SJSA1 (cell line): ENCODE data around the gene NDUFA1. TPM values are rescaled to one million over a fixed set of nuclear protein-coding genes. Genes with fewer than 3 reads are reported as not detected.
"Not testable (repeated sequence)": the region's sequence is repeated elsewhere in the genome, so short reads cannot be mapped to it uniquely, and the experiment has no call there.

Experiments used
- DNase-seq, 2 experiments: peaks; one replicate each; pipeline ENCODE4 v3.0.0-alpha.2; 2015 to 2020; ENCODE audit warnings: low spot score in 2 of 2, low read depth in 1 of 2
- H3K27ac ChIP-seq: fragments of 250-450 bp; sonication (Bioruptor Pico); 2 replicates; pipeline ENCODE4 v1.5.1; 2020; ENCODE audit warnings: mild to moderate bottlenecking, moderate library complexity
- H3K27me3 ChIP-seq: fragments of 250-450 bp; sonication (Bioruptor Pico); replicated peaks from 2 replicates; pipeline ENCODE4 v1.5.1; 2020; ENCODE audit warnings: mild to moderate bottlenecking, moderate library complexity
- H3K36me3 ChIP-seq: fragments of 250-450 bp; sonication (Bioruptor Pico); 2 replicates; pipeline ENCODE4 v1.5.1; 2020; ENCODE audit warnings: mild to moderate bottlenecking
- H3K4me1 ChIP-seq: fragments of 250-450 bp; sonication (Bioruptor Pico); replicated peaks from 2 replicates; pipeline ENCODE4 v1.6.1; 2021; ENCODE audit warnings: mild to moderate bottlenecking
- H3K4me3 ChIP-seq: fragments of 250-450 bp; sonication (Bioruptor Pico); 2 replicates; pipeline ENCODE4 v1.5.1; 2020; ENCODE audit warnings: mild to moderate bottlenecking
- H3K9me3 ChIP-seq: fragments of 250-450 bp; sonication (Bioruptor Pico); replicated peaks from 2 replicates; pipeline ENCODE4 v1.5.1; 2020; ENCODE audit warnings: mild to moderate bottlenecking
- total RNA-seq: library from RNA; depleted of rRNA; stranded (reverse); fragments of >200 nt; shearing (Covaris generic); gene quantifications from 2 replicates; pipeline ENCODE4 v1.2.3, GENCODE V29; 2014; rRNA removed

Gene NDUFA1
- total RNA-seq, result 82.7 and 118 TPM in 2 replicates

DNA sequence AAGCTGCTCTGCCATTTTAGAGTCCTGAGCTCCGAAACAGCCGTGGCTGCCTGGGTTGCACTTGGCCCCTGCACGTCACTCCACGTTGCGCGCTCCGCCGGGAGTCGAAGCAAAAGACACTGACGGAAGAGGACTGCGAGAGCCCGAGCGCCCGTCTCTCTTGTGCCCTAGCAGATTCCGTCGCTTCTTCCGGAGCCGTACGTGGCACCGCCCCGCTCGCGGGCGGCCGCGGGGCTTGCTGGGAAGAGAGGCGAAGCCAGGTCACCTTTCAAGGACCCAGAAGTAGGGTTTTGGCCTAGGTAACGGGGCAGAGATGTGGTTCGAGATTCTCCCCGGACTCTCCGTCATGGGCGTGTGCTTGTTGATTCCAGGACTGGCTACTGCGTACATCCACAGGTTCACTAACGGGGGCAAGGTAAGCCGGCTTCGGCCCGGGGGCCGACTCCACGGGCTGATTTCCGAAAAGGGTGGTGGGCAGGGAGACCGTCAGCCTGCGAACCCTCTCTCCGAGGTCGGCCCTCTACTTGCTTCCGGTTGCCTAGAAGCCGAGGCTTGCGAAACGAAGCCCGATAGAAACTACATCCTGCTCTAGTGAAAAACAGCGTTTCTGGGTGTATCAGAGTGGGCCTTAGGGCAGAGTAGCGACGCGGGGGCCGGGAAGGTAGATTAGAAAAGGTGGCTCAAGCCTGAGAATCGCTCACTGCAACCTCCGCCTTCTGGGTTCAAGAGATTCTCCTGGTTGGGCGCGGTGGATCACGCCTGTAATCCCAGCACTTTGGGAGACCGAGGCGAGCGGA, at the start of gene NDUFA1, which contains the start of gene RNF113A:
Gene NDUFA1 (plus strand): TSS at position 234 of the 797 bp plus-strand sequence. CDS start 80 bp downstream, at position 314.
Gene RNF113A (minus strand): TSS at position 135 of the 797 bp plus-strand sequence. CDS start 120 bp downstream, at position 15.
- Histone ChIP-seq H3K27ac (peak within 1 kb of the TSS; percentile 73), H3K36me3 (peaks cover 9% of the 10 kb centered on the region; the same call in 1 of the 2 replicates), H3K9me3 (no peaks in the 10 kb centered on the region), H3K27me3 (no peaks in the 10 kb centered on the region), H3K4me1 (no peaks in the 10 kb centered on the region), H3K4me3 (peak within 1 kb of the TSS; percentile 68)
- DNase-seq, result peak; percentile 81 to 83

DNA sequence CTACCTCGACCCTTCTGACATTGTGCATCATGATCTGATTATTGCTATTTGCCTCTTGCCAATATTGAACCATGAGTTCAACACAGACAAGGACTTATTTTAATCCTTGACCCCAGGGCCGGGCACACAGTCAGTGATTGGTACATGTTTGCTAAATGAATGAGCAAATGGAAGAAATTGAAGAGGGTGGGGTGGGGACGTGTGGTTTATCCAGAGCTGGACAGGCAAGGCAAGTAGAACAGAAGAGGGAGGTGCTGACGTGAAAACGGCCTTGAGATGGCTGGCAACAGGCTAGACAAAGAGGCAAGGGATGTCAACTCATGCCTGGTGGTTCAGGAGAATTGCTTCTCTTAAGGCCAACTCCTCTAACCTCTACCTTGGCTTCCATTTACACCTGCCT, 47.4 kb upstream of the NDUFA1 start:
- not testable (repeated sequence) for H3K27ac ChIP-seq, H3K9me3 ChIP-seq, H3K4me1 ChIP-seq, H3K4me3 ChIP-seq, H3K36me3 ChIP-seq, H3K27me3 ChIP-seq, DNase-seq

DNA sequence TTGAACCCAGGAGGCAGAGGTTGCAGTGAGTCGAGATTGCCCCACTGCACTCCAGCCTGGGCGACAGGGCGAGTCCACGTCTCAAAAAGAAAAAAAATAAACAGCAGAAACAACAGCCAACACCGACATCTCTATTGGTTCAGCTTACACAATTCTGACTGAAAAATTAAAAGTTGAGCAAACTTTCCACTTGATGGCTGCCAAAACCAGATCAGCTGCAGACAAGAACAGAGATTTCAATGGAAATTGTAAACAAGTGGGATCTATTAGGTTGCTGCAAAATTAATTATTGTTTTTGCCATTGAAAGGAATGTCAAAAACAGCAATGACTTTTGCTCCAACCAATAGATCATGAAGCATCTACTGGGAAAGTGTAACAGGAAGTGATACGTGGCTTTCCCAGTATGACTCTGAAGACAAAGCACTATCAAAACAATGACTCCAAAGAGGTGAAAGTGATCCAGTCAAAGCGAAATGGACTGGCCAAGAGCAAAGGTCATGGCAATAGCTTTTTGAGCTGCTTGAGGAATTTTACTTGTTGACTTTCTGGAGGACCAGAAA, 45.2 kb upstream of the NDUFA1 start:
- DNase-seq, result peak in 1 of 2 experiments; percentile 8

DNA sequence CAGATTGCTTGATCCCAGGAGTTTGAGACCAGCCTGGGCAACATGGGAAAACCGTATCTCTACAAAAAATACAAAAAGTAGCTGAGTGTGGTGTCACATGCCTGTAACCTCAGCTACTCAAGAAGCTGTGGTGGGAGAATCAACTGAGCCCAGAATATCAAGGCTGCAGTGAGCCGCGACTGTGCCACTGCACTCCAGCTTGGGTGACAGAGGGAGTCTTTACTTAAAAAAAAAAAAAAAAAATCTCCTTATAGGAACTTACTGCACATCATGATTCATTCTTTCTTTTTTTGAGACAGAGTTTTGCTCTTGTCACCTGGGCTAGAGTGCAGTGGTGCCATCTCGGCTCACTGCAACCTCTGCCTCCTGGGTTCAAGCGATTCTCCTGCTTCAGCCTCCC, 43.2 kb upstream of the NDUFA1 start:
- no peak overlapping the region for H3K27ac ChIP-seq
- no peak for DNase-seq
- H3K4me3 ChIP-seq, result no peak overlapping the region
- H3K4me1 ChIP-seq, result 0 out of 2 replicates have a peak, but pooled peaks cover 3% of the 10 kb centered on the region
- H3K9me3 ChIP-seq, result no peaks in the 10 kb centered on the region
- H3K27me3 ChIP-seq, result no peaks in the 10 kb centered on the region
- H3K36me3 ChIP-seq, result peaks cover 7% of the 10 kb centered on the region; the same call in 1 of the 2 replicates

More for the DNA sequence above, 45.2 kb upstream of the NDUFA1 start:
- Histone ChIP-seq H3K4me3 (no peak overlapping the region), H3K9me3 (no peaks in the 10 kb centered on the region), H3K36me3 (no peaks in the 10 kb centered on the region), H3K27me3 (no peaks in the 10 kb centered on the region), H3K27ac (no peak overlapping the region), H3K4me1 (0 out of 2 replicates have a peak, but pooled peaks cover 3% of the 10 kb centered on the region)

DNA sequence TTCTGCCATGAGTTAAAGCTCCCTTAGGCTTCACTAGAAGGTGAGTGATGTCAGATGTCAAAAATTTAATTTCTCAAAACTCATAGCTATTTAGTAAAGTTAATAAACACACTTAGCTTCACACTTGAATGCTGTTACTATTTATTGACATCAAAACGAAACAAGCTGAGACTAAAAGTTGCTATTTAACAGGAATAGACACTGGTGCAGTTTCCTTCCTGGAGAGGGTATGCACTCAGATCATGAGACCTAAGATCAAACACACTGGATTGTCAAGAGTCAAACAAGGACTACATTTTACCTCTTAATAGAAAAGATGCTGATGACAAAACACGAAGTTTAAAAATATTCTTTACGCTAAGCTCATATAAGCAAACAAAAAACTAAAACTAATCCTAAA, 37.7 kb upstream of the NDUFA1 start:
- Histone ChIP-seq H3K36me3 (peaks cover 14% of the 10 kb centered on the region), H3K4me3 (no peak overlapping the region), H3K4me1 (no peaks in the 10 kb centered on the region), H3K9me3 (no peaks in the 10 kb centered on the region), H3K27me3 (no peaks in the 10 kb centered on the region), H3K27ac (no peak overlapping the region)
- DNase-seq, result no peak

DNA sequence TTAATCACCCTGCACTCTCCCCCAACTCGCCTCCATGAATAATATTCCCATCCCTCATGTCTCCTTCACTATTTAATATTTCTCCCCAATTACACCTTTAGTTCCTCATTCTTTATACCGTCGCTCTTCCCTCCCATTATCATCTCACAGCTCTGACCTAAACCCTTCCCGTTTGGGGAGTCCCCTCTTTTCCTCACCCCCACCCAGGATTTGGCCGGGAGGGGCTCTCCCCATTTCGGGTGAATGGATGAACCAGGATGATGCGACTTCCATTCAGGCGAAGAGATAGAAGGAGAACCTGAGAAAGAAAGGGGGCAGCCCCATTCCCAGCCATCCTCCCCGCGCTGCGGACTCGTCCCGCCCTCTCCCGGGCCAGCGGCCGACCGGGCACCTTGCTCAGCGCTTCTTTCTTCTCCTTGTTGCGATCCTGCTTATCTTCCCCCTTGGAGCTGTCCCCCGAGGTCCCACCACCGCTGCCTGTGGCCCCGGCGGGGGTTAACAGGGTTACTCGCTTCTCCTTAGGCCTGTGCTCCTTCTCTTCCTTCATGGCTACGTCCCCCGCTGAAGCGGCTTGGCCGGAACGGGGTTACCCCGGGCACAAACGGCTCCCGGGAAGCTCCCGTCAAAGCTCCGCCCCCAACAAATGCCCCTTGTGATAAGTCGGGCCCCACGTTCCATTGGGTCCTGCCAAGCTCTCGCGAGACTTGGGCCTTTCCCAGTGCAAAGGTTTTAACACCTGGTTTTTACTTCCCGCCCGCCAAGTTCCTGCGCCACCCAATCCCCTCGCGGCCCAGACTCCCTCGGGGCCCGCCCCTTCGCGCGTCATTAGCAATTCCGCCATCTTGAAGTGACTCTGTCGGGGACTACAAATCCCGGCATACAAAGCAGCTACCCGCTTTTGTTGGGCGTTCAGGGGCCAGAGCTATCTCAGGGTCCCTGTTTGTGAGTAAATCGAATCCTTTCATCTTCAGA, 19.0 kb upstream of the NDUFA1 start, which contains the start of gene UPF3B:
Gene UPF3B (minus strand): TSS at position 582 of the 972 bp plus-strand sequence. CDS start 35 bp downstream, at position 547.
- peak; percentile 89 to 97 for DNase-seq
- no peaks in the 10 kb centered on the region for H3K9me3 ChIP-seq
- peak within 1 kb of the TSS; percentile 60 for H3K4me3 ChIP-seq
- peaks cover 22% of the 10 kb centered on the region for H3K36me3 ChIP-seq
- peak within 1 kb of the TSS; percentile 50 for H3K27ac ChIP-seq
- no peaks in the 10 kb centered on the region for H3K27me3 ChIP-seq
- no peaks in the 10 kb centered on the region for H3K4me1 ChIP-seq

DNA sequence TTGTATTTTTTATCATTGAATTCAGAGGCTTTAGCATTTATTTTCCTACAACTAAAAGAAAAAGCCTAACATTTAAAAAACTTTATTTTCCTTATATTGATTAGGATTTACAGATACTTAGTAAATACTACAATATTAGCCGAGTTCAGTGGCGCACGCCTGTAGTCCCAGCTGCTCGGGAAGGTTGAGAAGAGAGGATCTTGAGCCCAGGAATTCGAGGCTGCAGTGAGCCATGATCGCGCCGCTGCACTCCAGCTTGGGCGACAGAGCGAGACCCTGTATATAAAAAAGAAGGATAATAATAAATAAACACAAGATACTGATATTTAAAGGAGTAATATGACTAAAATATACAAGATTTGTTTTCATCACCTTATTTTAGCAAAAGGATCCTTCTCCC, 18.2 kb upstream of the NDUFA1 start:
- Histone ChIP-seq H3K4me3 (peak overlapping the region; percentile 60), H3K4me1 (no peaks in the 10 kb centered on the region), H3K27ac (peak overlapping the region; percentile 14; the same call in 1 of the 2 replicates), H3K27me3 (no peaks in the 10 kb centered on the region), H3K36me3 (peaks cover 20% of the 10 kb centered on the region), H3K9me3 (no peaks in the 10 kb centered on the region)
- no peak for DNase-seq

DNA sequence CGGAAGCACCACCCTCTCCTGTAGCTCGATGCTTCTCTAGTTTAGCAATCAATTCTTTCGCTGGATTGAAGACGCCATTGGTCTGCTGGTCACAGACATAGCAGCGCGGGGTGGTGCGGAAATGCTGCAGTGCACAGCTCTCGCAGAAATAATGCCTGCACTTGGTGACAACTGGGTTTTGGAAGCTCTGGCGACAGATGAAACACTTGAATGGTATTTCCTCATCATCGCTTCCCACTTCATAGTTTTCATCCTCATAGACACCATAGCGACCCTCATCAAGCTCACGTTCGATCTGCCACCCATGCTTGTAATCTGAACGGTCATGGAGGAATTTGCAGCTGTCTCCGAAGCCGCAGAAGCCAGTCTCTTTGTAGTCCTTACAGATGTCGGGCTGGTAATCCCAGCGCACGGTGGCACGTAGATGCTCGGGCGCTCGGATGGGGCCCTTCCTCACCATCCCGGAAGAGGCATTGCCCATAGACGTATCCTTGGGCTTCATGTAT, 953 bp upstream of the NDUFA1 start:
- no peaks in the 10 kb centered on the region for H3K4me1 ChIP-seq
- peaks cover 7% of the 10 kb centered on the region; the same call in 1 of the 2 replicates for H3K36me3 ChIP-seq
- H3K9me3 ChIP-seq, result no peaks in the 10 kb centered on the region
- peak overlapping the region; percentile 68 for H3K4me3 ChIP-seq
- peak in 1 of 2 experiments; percentile 32 for DNase-seq
- no peaks in the 10 kb centered on the region for H3K27me3 ChIP-seq
- no peak overlapping the region; the same call in 1 of the 2 replicates for H3K27ac ChIP-seq

DNA sequence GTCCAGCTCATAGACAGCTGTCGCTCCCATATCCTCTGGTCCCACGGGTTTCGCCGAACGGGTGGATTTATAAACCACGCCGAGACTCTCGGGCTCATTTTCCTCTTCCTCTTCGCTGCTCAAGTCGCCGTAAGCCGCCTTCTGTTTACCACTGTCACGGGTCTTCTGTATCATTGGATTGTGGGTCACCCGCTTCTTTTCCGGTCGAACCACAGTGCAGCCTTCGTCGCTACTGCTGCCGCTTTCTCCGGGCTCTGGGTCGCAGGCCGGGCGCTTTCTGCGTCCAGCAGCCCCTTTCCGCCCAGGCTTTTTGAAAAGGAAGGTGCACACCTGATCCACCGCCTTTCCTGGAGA, 410 bp upstream of the NDUFA1 start:
- peak overlapping the region; percentile 73 for H3K27ac ChIP-seq
- no peaks in the 10 kb centered on the region for H3K27me3 ChIP-seq
- no peak for DNase-seq
- H3K9me3 ChIP-seq, result no peaks in the 10 kb centered on the region
- H3K36me3 ChIP-seq, result peaks cover 9% of the 10 kb centered on the region; the same call in 1 of the 2 replicates
- no peaks in the 10 kb centered on the region for H3K4me1 ChIP-seq
- peak overlapping the region; percentile 68 for H3K4me3 ChIP-seq

DNA sequence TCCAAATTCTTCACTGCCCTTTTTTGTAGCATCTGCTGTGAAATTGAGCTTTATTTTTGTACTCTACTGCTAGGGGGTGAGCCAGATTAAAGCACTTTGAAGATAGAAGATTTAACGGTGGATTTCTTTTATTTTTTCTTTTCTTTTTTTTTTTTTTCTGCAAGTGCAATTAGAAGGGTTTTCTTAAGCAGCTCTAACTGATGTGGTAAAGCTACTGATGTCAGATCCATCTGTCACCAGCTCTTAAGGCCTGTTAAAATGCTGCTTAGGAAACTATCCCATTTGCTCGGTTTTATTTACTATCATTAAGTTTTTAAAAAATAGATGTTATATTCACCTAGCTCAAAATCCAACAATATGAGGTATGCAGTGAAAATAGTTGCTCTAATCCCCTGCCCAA, 7.1 kb downstream of the NDUFA1 start:
- Histone ChIP-seq H3K4me1 (no peaks in the 10 kb centered on the region), H3K27me3 (no peaks in the 10 kb centered on the region), H3K4me3 (no peak overlapping the region), H3K9me3 (no peaks in the 10 kb centered on the region), H3K36me3 (peaks cover 9% of the 10 kb centered on the region; the same call in 1 of the 2 replicates), H3K27ac (no peak overlapping the region)
- no peak for DNase-seq

DNA sequence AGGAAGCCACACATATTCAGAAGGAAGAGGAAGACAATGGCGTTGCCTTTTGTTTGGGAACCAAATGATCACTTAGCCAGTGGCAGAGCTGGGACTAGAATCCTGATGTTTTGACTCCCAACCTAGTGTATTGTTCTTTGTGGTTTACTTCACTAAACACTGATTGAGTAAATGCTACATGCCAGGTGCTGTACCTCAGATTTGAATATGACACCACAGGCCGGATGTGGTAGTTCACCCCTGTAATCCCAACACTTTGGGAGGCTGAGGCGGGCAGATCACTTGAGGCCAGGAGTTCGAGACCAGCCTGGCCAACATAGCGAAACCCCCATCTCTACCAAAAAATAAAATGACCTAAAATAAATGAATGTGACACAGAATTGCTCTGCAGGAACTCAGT, 8.4 kb downstream of the NDUFA1 start:
- no peaks in the 10 kb centered on the region for H3K27me3 ChIP-seq
- H3K36me3 ChIP-seq, result peaks cover 9% of the 10 kb centered on the region; the same call in 1 of the 2 replicates

DNA sequence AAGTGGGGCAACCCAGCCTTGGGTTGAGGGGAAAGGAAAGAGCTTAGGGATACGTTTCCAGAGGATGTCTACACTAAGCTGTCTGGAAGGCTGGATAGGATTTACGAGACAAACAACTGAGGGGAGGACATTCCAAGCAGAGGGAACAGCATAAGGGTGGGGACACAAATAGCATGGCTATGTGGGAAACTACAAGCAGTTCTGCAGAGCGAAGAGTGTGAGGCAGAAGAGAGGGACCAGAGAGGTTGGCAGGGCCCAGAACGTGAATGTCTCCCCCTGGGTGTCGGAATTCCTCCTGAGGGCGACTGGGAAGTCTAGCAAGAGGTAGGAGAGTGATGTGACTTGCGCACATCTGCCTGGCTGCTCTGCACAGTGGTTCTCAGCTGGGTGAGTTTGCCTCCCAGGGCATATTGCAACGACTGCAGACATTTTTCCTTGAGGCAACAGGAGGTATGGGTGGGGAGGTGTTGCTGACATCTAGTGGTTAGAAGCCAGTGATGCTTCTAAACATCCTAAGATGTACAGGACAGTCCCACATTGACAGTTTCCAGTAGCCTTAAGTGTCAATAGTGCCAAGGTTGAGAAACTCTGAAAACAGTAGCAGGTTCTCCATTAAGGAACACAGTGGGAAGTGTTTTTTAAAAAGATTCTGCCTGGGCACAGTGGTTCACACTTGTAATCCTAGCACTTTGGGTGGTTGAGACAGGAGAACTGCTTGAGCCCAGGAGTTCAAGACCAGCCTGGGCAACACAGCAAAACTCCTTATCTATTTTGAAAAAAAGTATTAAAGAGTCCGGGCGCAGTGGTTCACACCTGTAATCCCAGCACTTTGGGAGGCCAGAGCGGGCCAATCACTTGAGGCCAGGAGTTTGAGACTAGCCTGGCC, 9.2 kb downstream of the NDUFA1 start:
- H3K4me3 ChIP-seq, result no peak overlapping the region
- no peaks in the 10 kb centered on the region for H3K4me1 ChIP-seq
- H3K27me3 ChIP-seq, result no peaks in the 10 kb centered on the region
- H3K27ac ChIP-seq, result no peak overlapping the region
- H3K36me3 ChIP-seq, result peaks cover 4% of the 10 kb centered on the region; the same call in 1 of the 2 replicates
- DNase-seq, result peak; percentile 25 to 41
- H3K9me3 ChIP-seq, result no peaks in the 10 kb centered on the region

More for the DNA sequence above, 8.4 kb downstream of the NDUFA1 start:
- Histone ChIP-seq H3K4me3 (no peak overlapping the region), H3K4me1 (no peaks in the 10 kb centered on the region), H3K9me3 (no peaks in the 10 kb centered on the region), H3K27ac (no peak overlapping the region)
- DNase-seq, result no peak
